ENCODE measurements around the gene ERAP2.

DNA sequence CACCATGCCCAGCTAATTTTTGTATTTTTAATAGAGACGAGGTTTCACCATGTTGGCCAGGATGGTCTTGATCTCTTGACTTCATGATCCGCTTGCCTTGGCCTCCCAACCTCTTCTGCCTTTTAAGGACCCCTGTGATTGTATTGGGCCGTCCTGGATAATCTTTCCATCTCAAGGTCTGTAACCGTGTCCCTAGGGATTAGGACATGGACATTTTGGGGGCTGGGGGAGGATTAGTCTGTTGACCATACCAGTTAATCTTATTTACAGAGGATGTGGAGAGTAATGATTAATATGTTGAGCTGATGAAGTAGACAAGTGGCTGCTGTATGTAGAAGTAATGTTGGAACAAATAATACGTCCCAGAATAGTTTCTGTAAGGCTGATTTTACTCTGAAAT is 82.7 kb downstream of the ERAP2 start:
- TF ChIP-seq, protein P1, sequence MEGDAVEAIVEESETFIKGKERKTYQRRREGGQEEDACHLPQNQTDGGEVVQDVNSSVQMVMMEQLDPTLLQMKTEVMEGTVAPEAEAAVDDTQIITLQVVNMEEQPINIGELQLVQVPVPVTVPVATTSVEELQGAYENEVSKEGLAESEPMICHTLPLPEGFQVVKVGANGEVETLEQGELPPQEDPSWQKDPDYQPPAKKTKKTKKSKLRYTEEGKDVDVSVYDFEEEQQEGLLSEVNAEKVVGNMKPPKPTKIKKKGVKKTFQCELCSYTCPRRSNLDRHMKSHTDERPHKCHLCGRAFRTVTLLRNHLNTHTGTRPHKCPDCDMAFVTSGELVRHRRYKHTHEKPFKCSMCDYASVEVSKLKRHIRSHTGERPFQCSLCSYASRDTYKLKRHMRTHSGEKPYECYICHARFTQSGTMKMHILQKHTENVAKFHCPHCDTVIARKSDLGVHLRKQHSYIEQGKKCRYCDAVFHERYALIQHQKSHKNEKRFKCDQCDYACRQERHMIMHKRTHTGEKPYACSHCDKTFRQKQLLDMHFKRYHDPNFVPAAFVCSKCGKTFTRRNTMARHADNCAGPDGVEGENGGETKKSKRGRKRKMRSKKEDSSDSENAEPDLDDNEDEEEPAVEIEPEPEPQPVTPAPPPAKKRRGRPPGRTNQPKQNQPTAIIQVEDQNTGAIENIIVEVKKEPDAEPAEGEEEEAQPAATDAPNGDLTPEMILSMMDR (IDR thresholded peaks at IDR 0.05; ENCODE audit: low read length), result no peak
- TF ChIP-seq EZH2phosphoT487 (IDR thresholded peaks at IDR 0.05; ENCODE audit: low read length), result no peak
